Kidney epithelial cell (primary cell): ENCODE measurements around the gene MAN1A2. TPM values are rescaled to one million over a fixed set of nuclear protein-coding genes. Genes with fewer than 3 reads are reported as not detected.

Source experiments
- DNase-seq: peaks from one replicate; pipeline ENCODE4 v3.0.0-alpha.2; 2010; ENCODE audit warnings: low read depth
- H3K27me3 ChIP-seq: 2 replicates; pipeline ENCODE4 v1.6.0; 2011; ENCODE audit warnings: low read length; ENCODE audit not compliant: control insufficient read depth, insufficient read depth
- H3K36me3 ChIP-seq: 2 replicates; pipeline ENCODE4 v1.5.1; 2011; ENCODE audit warnings: low read length; ENCODE audit not compliant: control insufficient read depth, insufficient read depth
- H3K4me3 ChIP-seq: 2 replicates; pipeline ENCODE4 v1.5.1; 2011; ENCODE audit warnings: low read depth, mild to moderate bottlenecking, control low read depth, low read length
- total RNA-seq: library from RNA; depleted of rRNA; stranded (reverse); fragments of >200 nt; gene quantifications from 2 replicates; pipeline ENCODE4 v1.2.3, GENCODE V29; 2015
- TF ChIP-seq, protein P1 (sequence below): IDR thresholded peaks from 2 replicates; pipeline ENCODE4 v1.5.1; 2011; ENCODE audit warnings: mild to moderate bottlenecking, moderate library complexity, low read length, control low read depth, inconsistent platforms; ENCODE audit not compliant: insufficient read depth, poor library complexity, severe bottlenecking

The MAN1A2 gene
- total RNA-seq, 1 donor from 2014 or later, result 22.0 TPM

- H3K36me3 ChIP-seq, result no peaks in the 10 kb centered on the region
- no peak for DNase-seq
Observed at GRCh38 chr1:117541003-117541402, 173.8 kb downstream of the MAN1A2 start.

GRCh38 chr1:117541585-117541984 is 174.3 kb downstream of the MAN1A2 start:
- no peaks in the 10 kb centered on the region for H3K27me3 ChIP-seq
- no peak overlapping the region for H3K4me3 ChIP-seq
- TF ChIP-seq, protein P1, sequence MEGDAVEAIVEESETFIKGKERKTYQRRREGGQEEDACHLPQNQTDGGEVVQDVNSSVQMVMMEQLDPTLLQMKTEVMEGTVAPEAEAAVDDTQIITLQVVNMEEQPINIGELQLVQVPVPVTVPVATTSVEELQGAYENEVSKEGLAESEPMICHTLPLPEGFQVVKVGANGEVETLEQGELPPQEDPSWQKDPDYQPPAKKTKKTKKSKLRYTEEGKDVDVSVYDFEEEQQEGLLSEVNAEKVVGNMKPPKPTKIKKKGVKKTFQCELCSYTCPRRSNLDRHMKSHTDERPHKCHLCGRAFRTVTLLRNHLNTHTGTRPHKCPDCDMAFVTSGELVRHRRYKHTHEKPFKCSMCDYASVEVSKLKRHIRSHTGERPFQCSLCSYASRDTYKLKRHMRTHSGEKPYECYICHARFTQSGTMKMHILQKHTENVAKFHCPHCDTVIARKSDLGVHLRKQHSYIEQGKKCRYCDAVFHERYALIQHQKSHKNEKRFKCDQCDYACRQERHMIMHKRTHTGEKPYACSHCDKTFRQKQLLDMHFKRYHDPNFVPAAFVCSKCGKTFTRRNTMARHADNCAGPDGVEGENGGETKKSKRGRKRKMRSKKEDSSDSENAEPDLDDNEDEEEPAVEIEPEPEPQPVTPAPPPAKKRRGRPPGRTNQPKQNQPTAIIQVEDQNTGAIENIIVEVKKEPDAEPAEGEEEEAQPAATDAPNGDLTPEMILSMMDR, result no peak
- DNase-seq, result no peak
- no peaks in the 10 kb centered on the region for H3K36me3 ChIP-seq

More at GRCh38 chr1:117541003-117541402, 173.8 kb downstream of the MAN1A2 start:
- TF ChIP-seq, protein P1, result no peak
- Histone ChIP-seq H3K4me3 (no peak overlapping the region), H3K27me3 (no peaks in the 10 kb centered on the region)

DNA sequence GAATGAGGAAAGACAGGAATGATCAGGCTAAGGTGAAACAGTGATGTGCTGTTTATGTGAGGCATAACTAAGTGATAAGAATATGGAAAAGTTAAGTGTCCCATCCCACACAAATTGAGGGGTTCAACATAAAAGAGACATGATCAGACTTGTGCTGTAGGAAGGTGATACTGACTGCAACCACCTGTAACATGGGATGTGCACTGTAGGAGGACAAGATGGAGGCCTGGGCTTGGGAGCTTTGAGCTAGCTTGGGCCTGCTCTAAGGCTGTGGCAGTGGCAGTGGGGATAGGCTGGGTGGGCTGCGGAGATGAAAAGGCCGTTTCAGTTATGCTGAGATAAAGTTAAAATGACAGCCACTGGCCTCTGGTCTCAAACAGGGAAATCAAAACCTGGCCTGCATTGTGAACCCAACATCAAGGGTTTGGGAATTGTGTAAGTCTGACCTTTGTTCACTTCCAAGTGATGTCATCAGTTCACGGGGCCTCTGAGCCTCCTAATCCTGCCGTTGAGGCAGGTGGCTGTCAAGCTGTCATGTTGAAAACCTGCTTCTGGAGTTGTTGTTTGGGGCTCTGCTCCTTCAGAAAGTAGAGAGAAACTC is 177.4 kb downstream of the MAN1A2 start:
- Histone ChIP-seq H3K4me3 (no peak overlapping the region), H3K27me3 (no peaks in the 10 kb centered on the region), H3K36me3 (no peaks in the 10 kb centered on the region)
- DNase-seq, result no peak
- TF ChIP-seq, protein P1, result no peak

DNA sequence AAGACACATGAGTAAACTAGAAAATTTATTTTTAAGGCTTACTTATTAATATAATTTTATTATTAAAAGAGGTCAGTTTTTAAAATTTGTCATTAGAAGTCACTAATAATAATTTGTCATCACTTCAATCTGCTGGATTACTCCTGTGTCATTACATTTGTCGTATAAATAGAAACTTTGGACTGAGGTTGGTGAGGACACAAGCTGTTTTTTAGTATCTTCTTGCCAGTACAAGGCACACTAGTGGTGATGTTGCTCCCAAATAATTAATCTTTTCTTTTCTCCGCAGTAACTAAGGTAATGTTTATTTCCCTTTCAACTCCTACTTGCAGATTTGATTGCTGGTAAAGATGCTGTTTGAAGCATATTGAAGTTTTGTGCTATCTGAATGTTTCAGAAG is 179.2 kb downstream of the MAN1A2 start:
- no peak overlapping the region for H3K4me3 ChIP-seq
- no peaks in the 10 kb centered on the region for H3K27me3 ChIP-seq
- H3K36me3 ChIP-seq, result no peaks in the 10 kb centered on the region
- DNase-seq, result no peak
- TF ChIP-seq, protein P1, result no peak

DNA sequence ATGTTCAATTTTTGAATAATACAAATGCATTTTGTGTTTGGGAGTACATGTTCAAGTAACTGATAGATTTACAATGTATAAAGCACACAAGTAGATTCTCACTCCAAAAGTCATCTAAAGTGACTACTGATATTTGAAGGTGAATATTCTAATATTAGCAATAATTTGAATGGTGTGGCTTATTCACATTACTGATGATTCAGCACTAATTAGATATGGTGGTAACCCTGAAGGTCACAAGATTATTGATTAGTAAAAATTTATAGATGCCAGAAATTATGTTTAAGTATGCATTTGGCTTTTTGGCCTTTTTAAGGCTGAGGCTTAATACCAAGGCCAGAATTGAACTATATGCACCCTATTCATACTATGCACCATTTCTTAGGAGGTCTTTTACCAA is 186.2 kb downstream of the MAN1A2 start:
- no peak overlapping the region for H3K4me3 ChIP-seq
- no peak for DNase-seq
- no peaks in the 10 kb centered on the region for H3K36me3 ChIP-seq
- H3K27me3 ChIP-seq, result no peaks in the 10 kb centered on the region
- TF ChIP-seq, protein P1, result no peak

DNA sequence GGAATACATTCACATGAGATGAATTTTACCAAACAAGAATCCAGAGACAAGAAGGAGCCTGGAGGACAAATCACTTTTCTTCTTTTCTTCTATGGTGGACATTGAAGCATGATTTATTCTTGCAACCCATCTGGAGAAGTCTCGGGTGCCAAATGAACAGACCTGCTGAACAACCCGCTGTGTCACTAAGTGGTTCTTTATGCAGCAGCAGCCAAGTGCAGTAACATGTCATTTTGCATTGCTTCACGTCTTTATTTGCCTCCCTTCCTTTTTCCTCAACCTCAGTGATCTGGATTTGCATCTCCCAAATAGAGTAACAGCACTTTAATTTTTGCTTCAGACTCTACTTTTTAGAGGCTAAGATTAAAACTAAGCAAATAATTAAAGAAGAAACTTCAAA is 188.6 kb downstream of the MAN1A2 start:
- H3K36me3 ChIP-seq, result no peaks in the 10 kb centered on the region
- TF ChIP-seq, protein P1, result no peak
- H3K4me3 ChIP-seq, result no peak overlapping the region
- DNase-seq, result no peak
- H3K27me3 ChIP-seq, result no peaks in the 10 kb centered on the region
